WTC11 (cell line): ENCODE results near the gene RFTN1. TPM values are rescaled to one million over a fixed set of nuclear protein-coding genes. Genes with fewer than 3 reads are reported as not detected.

Experiments used
- ATAC-seq: fragments of 200-7000 bp; cut with Tn5 transposase; 2 replicates; pipeline ENCODE4 v1.10.0; 2021; ENCODE audit warnings: mild to moderate bottlenecking, moderate library complexity
- CTCF ChIA-PET: fragments of 300-600 bp; sonication (Branson Sonifier 250); formaldehyde crosslinking; loops from one replicate; lab custom pipeline; 2021; ENCODE audit warnings: antibody characterized with exemption; lab: Charles Lee
- POLR2A ChIA-PET: fragments of 350-600 bp; sonication (Branson Sonifier 250); formaldehyde crosslinking; loops from one replicate; lab custom pipeline; 2021; ENCODE audit warnings: antibody characterized with exemption; lab: Charles Lee
- DNase-seq: peaks from one replicate; pipeline ENCODE4 v3.0.0; 2021; ENCODE audit warnings: low spot score
- H3K27ac Mint-ChIP-seq: 2 replicates; pipeline ENCODE4 v1.8.0; 2021; ENCODE audit warnings: mixed read lengths
- H3K27me3 Mint-ChIP-seq: 2 replicates; pipeline ENCODE4 v1.8.0; 2021; ENCODE audit warnings: low read depth, mild to moderate bottlenecking, moderate library complexity, mixed read lengths
- H3K36me3 Mint-ChIP-seq: 2 replicates; pipeline ENCODE4 v1.8.0; 2021; ENCODE audit warnings: mixed read lengths
- H3K4me1 Mint-ChIP-seq: 2 replicates; pipeline ENCODE4 v1.8.0; 2022; ENCODE audit warnings: mixed read lengths
- H3K4me3 Mint-ChIP-seq: 2 replicates; pipeline ENCODE4 v1.8.0; 2021; ENCODE audit warnings: mild to moderate bottlenecking, moderate library complexity, mixed read lengths
- H3K9me3 Mint-ChIP-seq: 2 replicates; pipeline ENCODE4 v1.8.0; 2021; ENCODE audit warnings: mixed read lengths
- ELF4 ChIP-seq: sonication (generic); formaldehyde crosslinking; IDR thresholded peaks from 2 replicates; pipeline ENCODE4 v1.8.1; 2022; ENCODE audit warnings: low read depth, mild to moderate bottlenecking, moderate library complexity, missing genetic modification reagents
- FOXJ3 ChIP-seq: sonication (generic); formaldehyde crosslinking; IDR thresholded peaks from 2 replicates; pipeline ENCODE4 v1.9.0; 2021; ENCODE audit warnings: missing genetic modification reagents, mild to moderate bottlenecking, borderline replicate concordance
- FOXP1 ChIP-seq: sonication (generic); formaldehyde crosslinking; IDR thresholded peaks from 2 replicates; pipeline ENCODE4 v1.8.0; 2022; ENCODE audit warnings: missing genetic modification reagents, mild to moderate bottlenecking, moderate library complexity, borderline replicate concordance
- GABPB1 ChIP-seq: sonication (generic); formaldehyde crosslinking; IDR thresholded peaks from 2 replicates; pipeline ENCODE4 v1.8.1; 2023; ENCODE audit warnings: mild to moderate bottlenecking, missing genetic modification reagents
- JAZF1 ChIP-seq: fragments of 250-450 bp; sonication (Bioruptor Pico); IDR thresholded peaks from 2 replicates; pipeline ENCODE4 v1.9.0; 2021; ENCODE audit warnings: moderate library complexity, mild to moderate bottlenecking, inconsistent platforms
- NFE2L1 ChIP-seq: sonication (generic); formaldehyde crosslinking; IDR thresholded peaks from 2 replicates; pipeline ENCODE4 v1.8.1; 2023; ENCODE audit warnings: missing genetic modification reagents
- SMAD3 ChIP-seq: sonication (generic); formaldehyde crosslinking; IDR thresholded peaks from 2 replicates; pipeline ENCODE4 v1.8.0; 2022; ENCODE audit warnings: missing genetic modification reagents, mild to moderate bottlenecking, borderline replicate concordance
- TCF7 ChIP-seq: sonication (generic); formaldehyde crosslinking; IDR thresholded peaks from 2 replicates; pipeline ENCODE4 v1.8.0; 2022; ENCODE audit warnings: mild to moderate bottlenecking, low read depth, missing genetic modification reagents, moderate library complexity
- ZNF121 ChIP-seq: sonication (generic); formaldehyde crosslinking; IDR thresholded peaks from 2 replicates; pipeline ENCODE4 v1.8.0; 2023; ENCODE audit warnings: missing genetic modification reagents
- ZNF671 ChIP-seq: fragments of 250-450 bp; sonication (Bioruptor Pico); IDR thresholded peaks from 2 replicates; pipeline ENCODE4 v1.8.0; 2021; ENCODE audit warnings: mild to moderate bottlenecking
- total RNA-seq: library from RNA; stranded (reverse); gene quantifications from 3 replicates; pipeline ENCODE4 v1.2.3, GENCODE V29; 2021
- TF ChIP-seq, protein P1 (sequence below): fragments of 250-450 bp; sonication (Bioruptor Pico); conservative IDR thresholded peaks from 2 replicates; pipeline ENCODE4 v1.9.0; 2021; ENCODE audit warnings: mild to moderate bottlenecking
- TF ChIP-seq, protein P2 (sequence below): fragments of 200-600 bp; IDR thresholded peaks from 2 replicates; pipeline ENCODE4 v1.8.0; 2022; ENCODE audit warnings: antibody characterized with exemption
- TF ChIP-seq, protein P3 (sequence below): sonication (generic); formaldehyde crosslinking; IDR thresholded peaks from 2 replicates; pipeline ENCODE4 v1.8.1; 2022; ENCODE audit warnings: mild to moderate bottlenecking, moderate library complexity, missing genetic modification reagents
- TF ChIP-seq, protein P4 (sequence below): sonication (generic); formaldehyde crosslinking; conservative IDR thresholded peaks from 2 replicates; pipeline ENCODE4 v1.8.1; 2023; ENCODE audit warnings: mild to moderate bottlenecking, low read depth, missing genetic modification reagents, moderate library complexity
- TF ChIP-seq, protein P5 (sequence below): fragments of 250-450 bp; sonication (Bioruptor Pico); IDR thresholded peaks from 2 replicates; pipeline ENCODE4 v1.9.0; 2021; ENCODE audit warnings: mild to moderate bottlenecking
- TF ChIP-seq, protein P6 (sequence below): sonication (generic); formaldehyde crosslinking; IDR thresholded peaks from 2 replicates; pipeline ENCODE4 v1.8.1; 2023; ENCODE audit warnings: mild to moderate bottlenecking, missing genetic modification reagents, borderline replicate concordance
- TF ChIP-seq, protein P7 (sequence below): sonication (generic); formaldehyde crosslinking; IDR thresholded peaks from 2 replicates; pipeline ENCODE4 v1.8.1; 2022; ENCODE audit warnings: low read depth, mild to moderate bottlenecking, moderate library complexity, missing genetic modification reagents, borderline replicate concordance
- TF ChIP-seq, protein P8 (sequence below): sonication (generic); formaldehyde crosslinking; conservative IDR thresholded peaks from 2 replicates; pipeline ENCODE4 v1.8.1; 2022; ENCODE audit warnings: mild to moderate bottlenecking, missing genetic modification reagents

Gene RFTN1
- total RNA-seq, 1 experiment from 2014 or later: 3.8 TPM

DNA sequence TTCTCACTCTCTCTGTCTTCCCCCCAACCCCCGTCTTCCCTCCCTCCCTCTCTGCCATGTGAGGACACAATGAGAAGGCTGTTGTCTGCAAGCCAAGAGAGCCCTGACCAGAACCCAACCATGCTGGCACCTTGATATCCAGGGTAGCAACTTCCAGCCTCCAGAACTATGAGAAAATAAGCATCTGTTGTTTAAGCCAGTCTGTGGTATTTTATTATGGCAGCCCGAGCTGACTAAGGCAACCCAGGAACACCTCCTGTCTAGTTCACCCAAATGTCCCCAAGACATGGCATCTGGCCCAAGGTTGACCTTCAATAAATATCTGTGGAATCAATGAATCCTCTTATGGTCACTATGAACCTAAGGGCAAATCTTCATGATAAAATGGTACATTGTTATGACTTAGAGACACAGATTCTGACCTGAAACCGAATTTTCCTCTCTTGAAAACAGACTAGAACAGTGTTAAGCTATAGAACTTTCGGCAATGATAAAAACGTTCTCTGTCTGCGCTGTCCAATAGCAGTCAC, 26.5 kb downstream of the RFTN1 start (continued):
- TF ChIP-seq, protein P1, sequence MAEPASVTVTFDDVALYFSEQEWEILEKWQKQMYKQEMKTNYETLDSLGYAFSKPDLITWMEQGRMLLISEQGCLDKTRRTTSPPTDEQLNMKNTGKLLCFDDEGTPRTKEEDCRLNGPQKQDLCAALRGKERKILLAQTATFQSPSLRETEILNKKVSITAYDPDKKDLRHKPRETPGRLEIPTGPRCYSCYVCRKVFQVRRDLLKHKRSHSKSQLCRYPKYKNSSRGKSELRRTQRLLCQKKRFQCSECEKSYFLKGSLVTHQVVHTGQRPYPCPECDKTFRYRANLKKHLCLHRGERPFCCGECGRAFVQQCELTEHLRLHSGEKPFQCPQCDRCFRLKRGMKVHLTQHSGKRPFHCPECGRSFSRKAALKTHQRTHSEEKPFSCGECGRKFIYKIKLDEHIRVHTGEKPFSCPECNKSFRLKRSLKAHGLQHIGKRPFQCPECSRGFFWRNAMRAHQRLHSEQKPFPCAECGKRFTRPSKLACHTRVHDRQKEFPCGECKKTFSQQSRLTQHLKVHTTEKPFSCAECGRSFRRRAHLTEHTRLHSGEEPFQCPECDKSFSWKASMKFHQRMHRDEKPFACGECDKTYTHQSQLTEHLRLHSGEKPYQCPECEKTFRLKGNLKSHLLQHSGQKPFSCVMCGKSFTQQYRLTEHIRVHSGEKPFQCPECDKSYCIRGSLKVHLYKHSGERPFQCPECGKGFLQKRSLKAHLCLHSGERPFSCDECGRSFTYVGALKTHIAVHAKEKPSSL (CRISPR knock-in tag): no peak
- no peak for TF ChIP-seq GABPB1 (CRISPR knock-in tag)

DNA sequence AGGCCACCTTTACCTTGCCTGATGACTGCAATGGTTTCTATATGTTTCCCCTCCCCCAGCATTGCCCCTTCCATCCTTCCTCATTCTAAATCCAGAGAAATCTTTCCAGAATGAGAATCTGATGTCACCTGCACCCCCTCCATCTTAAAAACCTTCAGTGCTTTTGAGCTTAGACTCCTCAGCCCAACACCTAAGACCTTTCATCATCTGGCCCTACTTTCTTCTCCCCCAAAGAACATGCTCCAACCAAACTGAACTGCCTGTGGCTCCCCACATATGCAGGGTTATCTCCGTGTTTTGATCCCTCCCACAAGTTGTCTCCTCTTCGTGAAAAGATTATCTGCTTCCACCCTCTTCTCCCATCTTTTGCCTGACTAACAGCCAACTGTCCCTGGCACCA, 27.3 kb downstream of the RFTN1 start:
- H3K9me3 Mint-ChIP-seq: peaks cover 9% of the 10 kb centered on the region
- H3K27ac Mint-ChIP-seq: no peak overlapping the region
- TF ChIP-seq FOXP1 (CRISPR knock-in tag) (no peak), ELF4 (CRISPR knock-in tag) (no peak), SMAD3 (CRISPR knock-in tag) (no peak), NFE2L1 (CRISPR knock-in tag) (no peak), TCF7 (CRISPR knock-in tag) (no peak), FOXJ3 (CRISPR knock-in tag) (no peak), ZNF121 (CRISPR knock-in tag) (no peak), JAZF1 (CRISPR knock-in tag) (no peak), ZNF671 (CRISPR knock-in tag) (no peak)
- TF ChIP-seq, protein P2, sequence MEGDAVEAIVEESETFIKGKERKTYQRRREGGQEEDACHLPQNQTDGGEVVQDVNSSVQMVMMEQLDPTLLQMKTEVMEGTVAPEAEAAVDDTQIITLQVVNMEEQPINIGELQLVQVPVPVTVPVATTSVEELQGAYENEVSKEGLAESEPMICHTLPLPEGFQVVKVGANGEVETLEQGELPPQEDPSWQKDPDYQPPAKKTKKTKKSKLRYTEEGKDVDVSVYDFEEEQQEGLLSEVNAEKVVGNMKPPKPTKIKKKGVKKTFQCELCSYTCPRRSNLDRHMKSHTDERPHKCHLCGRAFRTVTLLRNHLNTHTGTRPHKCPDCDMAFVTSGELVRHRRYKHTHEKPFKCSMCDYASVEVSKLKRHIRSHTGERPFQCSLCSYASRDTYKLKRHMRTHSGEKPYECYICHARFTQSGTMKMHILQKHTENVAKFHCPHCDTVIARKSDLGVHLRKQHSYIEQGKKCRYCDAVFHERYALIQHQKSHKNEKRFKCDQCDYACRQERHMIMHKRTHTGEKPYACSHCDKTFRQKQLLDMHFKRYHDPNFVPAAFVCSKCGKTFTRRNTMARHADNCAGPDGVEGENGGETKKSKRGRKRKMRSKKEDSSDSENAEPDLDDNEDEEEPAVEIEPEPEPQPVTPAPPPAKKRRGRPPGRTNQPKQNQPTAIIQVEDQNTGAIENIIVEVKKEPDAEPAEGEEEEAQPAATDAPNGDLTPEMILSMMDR: no peak
- TF ChIP-seq, protein P3, sequence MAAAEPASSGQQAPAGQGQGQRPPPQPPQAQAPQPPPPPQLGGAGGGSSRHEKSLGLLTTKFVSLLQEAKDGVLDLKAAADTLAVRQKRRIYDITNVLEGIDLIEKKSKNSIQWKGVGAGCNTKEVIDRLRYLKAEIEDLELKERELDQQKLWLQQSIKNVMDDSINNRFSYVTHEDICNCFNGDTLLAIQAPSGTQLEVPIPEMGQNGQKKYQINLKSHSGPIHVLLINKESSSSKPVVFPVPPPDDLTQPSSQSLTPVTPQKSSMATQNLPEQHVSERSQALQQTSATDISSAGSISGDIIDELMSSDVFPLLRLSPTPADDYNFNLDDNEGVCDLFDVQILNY (CRISPR knock-in tag): no peak
- TF ChIP-seq, protein P4, sequence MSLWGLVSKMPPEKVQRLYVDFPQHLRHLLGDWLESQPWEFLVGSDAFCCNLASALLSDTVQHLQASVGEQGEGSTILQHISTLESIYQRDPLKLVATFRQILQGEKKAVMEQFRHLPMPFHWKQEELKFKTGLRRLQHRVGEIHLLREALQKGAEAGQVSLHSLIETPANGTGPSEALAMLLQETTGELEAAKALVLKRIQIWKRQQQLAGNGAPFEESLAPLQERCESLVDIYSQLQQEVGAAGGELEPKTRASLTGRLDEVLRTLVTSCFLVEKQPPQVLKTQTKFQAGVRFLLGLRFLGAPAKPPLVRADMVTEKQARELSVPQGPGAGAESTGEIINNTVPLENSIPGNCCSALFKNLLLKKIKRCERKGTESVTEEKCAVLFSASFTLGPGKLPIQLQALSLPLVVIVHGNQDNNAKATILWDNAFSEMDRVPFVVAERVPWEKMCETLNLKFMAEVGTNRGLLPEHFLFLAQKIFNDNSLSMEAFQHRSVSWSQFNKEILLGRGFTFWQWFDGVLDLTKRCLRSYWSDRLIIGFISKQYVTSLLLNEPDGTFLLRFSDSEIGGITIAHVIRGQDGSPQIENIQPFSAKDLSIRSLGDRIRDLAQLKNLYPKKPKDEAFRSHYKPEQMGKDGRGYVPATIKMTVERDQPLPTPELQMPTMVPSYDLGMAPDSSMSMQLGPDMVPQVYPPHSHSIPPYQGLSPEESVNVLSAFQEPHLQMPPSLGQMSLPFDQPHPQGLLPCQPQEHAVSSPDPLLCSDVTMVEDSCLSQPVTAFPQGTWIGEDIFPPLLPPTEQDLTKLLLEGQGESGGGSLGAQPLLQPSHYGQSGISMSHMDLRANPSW (CRISPR knock-in tag): no peak
- TF ChIP-seq, protein P5, sequence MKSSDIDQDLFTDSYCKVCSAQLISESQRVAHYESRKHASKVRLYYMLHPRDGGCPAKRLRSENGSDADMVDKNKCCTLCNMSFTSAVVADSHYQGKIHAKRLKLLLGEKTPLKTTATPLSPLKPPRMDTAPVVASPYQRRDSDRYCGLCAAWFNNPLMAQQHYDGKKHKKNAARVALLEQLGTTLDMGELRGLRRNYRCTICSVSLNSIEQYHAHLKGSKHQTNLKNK: no peak
- TF ChIP-seq, protein P6, sequence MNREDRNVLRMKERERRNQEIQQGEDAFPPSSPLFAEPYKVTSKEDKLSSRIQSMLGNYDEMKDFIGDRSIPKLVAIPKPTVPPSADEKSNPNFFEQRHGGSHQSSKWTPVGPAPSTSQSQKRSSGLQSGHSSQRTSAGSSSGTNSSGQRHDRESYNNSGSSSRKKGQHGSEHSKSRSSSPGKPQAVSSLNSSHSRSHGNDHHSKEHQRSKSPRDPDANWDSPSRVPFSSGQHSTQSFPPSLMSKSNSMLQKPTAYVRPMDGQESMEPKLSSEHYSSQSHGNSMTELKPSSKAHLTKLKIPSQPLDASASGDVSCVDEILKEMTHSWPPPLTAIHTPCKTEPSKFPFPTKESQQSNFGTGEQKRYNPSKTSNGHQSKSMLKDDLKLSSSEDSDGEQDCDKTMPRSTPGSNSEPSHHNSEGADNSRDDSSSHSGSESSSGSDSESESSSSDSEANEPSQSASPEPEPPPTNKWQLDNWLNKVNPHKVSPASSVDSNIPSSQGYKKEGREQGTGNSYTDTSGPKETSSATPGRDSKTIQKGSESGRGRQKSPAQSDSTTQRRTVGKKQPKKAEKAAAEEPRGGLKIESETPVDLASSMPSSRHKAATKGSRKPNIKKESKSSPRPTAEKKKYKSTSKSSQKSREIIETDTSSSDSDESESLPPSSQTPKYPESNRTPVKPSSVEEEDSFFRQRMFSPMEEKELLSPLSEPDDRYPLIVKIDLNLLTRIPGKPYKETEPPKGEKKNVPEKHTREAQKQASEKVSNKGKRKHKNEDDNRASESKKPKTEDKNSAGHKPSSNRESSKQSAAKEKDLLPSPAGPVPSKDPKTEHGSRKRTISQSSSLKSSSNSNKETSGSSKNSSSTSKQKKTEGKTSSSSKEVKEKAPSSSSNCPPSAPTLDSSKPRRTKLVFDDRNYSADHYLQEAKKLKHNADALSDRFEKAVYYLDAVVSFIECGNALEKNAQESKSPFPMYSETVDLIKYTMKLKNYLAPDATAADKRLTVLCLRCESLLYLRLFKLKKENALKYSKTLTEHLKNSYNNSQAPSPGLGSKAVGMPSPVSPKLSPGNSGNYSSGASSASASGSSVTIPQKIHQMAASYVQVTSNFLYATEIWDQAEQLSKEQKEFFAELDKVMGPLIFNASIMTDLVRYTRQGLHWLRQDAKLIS: no peak
- TF ChIP-seq, protein P1 (CRISPR knock-in tag): no peak
- TF ChIP-seq, protein P7, sequence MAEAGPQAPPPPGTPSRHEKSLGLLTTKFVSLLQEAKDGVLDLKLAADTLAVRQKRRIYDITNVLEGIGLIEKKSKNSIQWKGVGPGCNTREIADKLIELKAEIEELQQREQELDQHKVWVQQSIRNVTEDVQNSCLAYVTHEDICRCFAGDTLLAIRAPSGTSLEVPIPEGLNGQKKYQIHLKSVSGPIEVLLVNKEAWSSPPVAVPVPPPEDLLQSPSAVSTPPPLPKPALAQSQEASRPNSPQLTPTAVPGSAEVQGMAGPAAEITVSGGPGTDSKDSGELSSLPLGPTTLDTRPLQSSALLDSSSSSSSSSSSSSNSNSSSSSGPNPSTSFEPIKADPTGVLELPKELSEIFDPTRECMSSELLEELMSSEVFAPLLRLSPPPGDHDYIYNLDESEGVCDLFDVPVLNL (CRISPR knock-in tag): no peak
- TF ChIP-seq, protein P8, sequence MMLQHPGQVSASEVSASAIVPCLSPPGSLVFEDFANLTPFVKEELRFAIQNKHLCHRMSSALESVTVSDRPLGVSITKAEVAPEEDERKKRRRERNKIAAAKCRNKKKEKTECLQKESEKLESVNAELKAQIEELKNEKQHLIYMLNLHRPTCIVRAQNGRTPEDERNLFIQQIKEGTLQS (CRISPR knock-in tag): no peak
- H3K27me3 Mint-ChIP-seq: peaks cover 94% of the 10 kb centered on the region
- peaks cover 36% of the 10 kb centered on the region for H3K4me1 Mint-ChIP-seq
- DNase-seq: no peak
- no peak for ATAC-seq
- peaks cover 5% of the 10 kb centered on the region for H3K36me3 Mint-ChIP-seq
- CTCF ChIA-PET: no interaction called here
- POLR2A ChIA-PET: no interaction called here
- H3K4me3 Mint-ChIP-seq: no peak overlapping the region
